HG03520 (cell line): ENCODE results near the gene USP24.

Source experiments
- ATAC-seq: cut with Tn5 transposase; IDR thresholded peaks from one replicate; pipeline ENCODE4 v1.9.1; 2021; ENCODE audit warnings: mild to moderate bottlenecking, moderate library complexity; ENCODE audit not compliant: unreplicated experiment

The USP24 gene

DNA sequence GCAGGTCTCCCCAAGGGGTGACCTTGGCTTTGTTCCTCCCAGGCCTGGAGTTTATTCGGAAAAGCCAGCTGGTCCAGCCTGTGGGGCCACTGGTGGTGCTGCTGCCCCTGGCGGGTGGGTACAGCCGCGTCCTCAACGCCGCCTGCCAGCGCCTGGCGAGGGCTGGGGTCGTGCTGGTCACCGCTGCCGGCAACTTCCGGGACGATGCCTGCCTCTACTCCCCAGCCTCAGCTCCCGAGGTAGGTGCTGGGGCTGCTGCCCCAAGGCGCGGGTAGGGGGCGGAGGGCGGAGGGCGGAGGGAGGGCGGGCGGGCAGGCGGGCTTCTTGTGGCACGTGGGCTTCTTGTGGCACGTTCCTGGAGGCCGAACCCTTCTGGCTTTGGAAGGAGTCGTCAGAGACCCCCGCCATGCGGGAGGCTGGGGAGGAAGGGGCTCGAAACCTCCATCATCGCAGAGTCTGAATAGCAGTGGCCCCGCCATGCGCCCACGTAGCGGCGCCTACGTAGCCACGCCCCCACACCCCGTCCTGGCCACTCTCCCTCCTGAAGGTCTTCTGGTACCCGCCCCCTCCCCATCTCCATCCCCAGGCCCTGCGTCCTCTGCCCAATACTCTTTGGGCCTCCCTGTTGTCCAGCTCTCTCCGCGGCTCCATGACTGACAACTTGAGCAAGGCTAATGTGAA, 159.1 kb downstream of the USP24 start:
- ATAC-seq, result no peak

GRCh38 chr1:55055084-55055882, 159.9 kb downstream of the USP24 start:
- no peak for ATAC-seq

DNA sequence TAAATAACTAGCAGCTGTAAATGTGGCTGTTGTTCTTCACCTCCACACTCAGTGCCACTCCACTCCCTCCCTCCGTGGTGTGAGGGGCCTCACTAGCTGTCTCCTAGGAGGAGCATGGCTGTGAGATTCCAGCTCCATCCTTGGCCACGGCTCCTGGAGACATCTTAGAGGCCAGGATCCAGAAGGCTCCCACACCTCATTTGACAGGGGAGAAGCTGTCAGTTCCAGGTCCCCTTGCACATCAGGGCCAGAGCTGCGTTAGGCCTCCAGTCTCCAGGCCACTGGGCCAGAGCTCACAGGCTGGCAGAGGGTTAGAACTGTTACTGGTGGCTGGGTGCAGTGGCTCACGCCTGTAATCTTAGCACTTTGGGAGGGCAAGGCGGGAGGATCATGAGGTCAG, 160.8 kb downstream of the USP24 start:
- no peak for ATAC-seq

GRCh38 chr1:55053265-55053954, 161.8 kb downstream of the USP24 start:
- no peak for ATAC-seq

GRCh38 chr1:55052221-55053142, 162.7 kb downstream of the USP24 start:
- ATAC-seq, result no peak

DNA sequence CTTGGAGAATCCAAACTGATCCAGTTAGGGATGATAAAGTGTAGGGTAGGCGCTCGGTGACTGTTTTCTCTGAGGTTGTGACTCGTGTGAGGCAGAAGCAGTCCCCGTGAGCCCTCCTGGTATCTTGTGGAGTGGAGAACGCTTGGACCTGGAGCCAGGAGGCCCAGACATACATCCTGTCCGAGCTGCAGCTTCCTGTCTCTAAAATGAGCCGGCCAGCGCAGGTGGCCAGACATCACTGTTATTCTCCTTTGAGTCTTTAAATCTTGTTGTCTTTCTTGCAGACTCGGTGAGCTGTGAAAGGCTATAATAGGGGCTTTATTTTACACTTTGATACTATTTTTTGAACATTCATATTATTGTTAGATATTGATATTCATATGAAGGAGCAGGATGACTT, 163.5 kb downstream of the USP24 start:
- ATAC-seq, result no peak

DNA sequence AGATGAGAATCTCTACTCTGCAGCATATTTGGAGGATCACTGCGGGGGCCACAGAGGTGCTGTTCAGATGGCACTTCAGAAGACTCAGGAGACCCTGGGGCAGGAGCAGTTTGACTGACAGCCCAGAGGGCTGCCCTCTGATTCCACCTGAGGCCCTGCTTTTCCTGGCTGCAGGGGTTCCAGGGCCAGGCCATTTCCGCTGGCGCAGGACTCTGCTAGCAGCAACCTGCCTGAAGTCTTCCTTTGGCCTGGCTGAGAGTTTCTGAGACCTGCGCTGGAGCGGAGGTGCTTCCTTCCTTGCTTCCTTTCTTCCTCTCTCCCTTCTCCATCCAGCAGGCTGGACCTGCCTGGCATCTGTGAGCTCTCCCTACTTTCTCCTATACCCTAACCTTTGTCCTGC, 164.0 kb downstream of the USP24 start:
- no peak for ATAC-seq

DNA sequence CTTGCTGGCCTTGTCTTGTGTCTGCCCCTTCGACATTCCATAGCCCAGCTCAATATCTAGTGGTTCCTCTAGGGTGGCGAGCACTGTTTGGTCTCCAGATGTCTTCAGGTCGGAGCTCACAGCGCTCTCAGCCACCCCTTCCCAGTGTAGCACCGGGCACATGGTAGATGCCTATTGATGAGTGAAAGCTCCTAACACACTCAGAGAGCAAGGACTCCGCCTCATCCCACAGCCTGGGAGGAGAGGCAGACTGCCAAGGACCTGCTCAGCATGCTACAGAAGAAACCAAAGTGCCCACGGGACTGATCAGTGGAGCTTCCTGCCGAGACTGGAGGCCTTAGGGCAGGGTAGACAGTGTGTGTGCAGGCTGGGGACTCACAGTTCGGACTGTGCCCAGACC, 164.9 kb downstream of the USP24 start:
- ATAC-seq, result no peak

GRCh38 chr1:55049914-55050278, 165.3 kb downstream of the USP24 start:
- no peak for ATAC-seq

DNA sequence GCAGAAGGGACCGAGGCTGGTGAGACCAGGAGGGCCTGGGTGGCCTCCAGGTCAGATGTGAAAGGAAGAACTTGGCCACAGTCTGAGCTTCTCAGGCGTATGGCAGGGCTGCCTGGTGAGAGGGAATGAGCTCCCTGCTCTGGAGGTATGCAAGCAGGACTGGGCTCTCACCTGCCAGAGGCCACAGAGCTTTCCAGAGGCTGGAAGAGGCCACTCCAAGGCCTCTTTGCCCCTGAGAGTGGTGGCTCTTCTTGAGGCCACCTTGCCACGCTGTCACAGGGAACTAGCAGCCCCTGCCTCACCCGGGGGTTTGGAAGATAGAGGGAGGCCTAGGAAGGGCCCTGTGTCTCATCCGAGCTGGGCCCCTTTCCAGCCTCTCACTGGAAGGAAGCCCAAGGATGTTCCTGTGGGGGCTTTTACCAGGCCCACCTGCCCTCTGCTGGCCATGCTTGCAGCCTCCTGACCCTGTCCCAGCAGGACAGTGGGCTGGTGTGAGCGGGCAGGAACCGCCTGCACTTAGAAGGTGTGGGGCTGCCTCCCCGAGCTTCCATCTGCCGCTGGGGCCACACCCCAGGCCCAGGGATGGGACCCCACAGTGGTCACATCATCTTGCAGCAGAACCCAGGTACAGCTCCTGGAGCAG, 165.8 kb downstream of the USP24 start:
- no peak for ATAC-seq

GRCh38 chr1:55048453-55049270, 166.5 kb downstream of the USP24 start:
- ATAC-seq, result no peak

DNA sequence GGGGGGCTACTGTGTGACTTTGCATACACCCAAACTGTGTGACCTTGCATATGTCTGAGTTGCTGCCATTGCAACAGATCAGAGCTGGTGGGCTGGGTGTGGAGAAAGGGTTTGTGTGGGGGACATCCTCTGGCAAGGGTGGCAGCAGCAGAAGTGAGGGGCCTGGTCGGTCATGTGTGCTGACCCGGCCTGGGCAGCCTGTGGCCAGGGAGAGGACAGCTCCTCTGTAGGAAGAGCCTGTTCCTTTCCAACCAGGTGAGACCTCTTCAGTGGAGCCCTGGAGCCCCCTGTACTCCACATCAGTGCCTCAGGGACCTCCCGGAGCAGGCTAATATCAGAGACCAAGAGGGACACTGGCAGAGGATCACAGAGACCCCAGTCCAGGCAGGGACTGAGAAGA, 167.6 kb downstream of the USP24 start:
- no peak for ATAC-seq

GRCh38 chr1:55046871-55047270, 168.3 kb downstream of the USP24 start:
- no peak for ATAC-seq

DNA sequence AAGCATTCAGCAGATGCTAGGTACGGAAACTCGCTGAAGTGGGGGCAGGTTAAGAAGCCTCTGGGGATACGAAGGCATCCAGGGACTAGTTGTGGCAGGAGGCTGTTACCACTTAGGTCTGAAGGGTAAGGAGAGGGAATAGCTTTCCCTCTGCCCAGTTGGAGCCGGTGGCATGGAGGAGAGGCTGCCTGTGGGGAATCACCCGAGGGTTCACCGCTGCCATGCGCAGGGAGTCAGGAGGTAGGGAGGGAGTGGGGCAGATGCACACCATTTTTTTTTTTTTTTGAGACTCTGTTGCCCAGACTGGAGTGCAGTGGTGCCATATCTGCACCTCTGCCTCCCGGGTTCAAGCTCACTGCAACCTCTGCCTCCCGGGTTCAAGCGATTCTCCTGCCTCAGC, 169.7 kb downstream of the USP24 start:
- ATAC-seq, result no peak

DNA sequence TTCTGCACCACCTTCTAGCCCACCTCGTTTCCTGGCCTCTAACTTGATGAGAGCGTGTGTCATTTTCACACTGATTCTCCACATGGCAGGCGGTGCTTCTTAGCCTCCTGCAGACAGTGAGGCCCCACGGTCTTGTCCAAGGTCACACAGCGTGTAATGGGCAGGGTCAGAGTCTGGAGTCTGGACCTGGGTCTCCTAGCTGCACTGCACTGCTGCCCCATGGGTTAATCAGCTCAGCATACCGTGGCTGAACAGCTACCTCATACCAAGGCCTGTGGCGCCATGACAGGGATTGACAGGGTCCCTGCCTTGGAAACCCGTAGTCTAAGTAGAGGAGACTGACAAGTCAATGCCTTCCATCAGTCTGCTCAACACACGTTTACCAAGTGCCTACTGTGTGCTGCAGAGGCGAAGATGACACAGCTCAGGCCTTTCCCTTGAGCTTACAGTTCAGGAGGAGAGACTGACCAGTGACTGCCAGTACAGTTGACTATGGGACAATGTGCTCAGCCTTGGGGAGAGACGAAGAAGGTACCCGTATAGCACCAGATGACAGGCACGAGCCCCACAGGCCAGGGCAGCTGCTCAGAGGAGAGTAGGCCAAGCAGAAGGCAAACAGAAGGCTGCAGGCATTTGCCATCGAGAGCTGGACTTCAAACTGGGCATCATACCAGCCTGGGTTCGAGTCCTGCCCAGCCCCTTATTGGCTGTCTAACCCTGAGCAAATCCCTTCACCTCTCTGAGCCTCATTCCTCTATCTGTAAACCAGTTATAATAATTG, 170.4 kb downstream of the USP24 start:
- no peak for ATAC-seq

DNA sequence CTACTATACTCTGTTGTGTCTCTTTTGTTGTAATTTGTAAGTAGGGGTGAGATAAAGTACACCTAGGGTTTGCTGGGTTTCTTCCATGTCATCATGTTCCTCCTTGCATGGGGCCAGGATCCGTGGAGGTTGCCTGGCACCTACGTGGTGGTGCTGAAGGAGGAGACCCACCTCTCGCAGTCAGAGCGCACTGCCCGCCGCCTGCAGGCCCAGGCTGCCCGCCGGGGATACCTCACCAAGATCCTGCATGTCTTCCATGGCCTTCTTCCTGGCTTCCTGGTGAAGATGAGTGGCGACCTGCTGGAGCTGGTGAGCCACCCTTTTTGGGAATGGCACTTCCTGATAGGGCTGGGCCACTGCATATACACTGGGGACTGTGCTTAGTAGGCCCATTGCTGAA, 171.4 kb downstream of the USP24 start:
- no peak for ATAC-seq

GRCh38 chr1:55043011-55043410, 172.2 kb downstream of the USP24 start:
- no peak for ATAC-seq

DNA sequence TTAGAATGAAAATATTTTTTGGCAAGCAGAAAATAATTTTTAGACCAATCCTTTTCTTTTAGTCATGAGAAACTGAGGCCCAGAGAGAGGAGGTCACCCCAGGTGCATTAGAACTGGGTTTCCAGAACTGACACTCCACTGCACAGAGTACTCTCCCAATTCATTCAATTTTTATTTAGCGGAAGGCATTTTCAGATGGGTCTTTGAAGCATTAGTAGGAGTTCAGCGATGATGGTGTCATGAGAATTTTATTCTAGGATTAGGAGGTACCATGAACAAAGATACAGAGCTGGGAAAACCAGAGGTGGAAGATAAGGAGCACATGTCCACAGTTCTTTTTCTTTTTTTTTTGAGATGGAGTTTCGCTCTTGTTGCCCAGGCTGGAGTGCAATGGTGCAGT, 173.6 kb downstream of the USP24 start:
- ATAC-seq, result no peak

GRCh38 chr1:55040933-55041494, 174.2 kb downstream of the USP24 start:
- no peak for ATAC-seq
